GM19452 (cell line): ENCODE measurements around the gene PITPNB.

Experiments used
- ATAC-seq: cut with Tn5 transposase; IDR thresholded peaks from one replicate; pipeline ENCODE4 v1.9.1; 2021; ENCODE audit not compliant: unreplicated experiment

Gene PITPNB

GRCh38 chr22:27835446-27835845 is 83.6 kb downstream of the PITPNB start:
- ATAC-seq, result no peak

DNA sequence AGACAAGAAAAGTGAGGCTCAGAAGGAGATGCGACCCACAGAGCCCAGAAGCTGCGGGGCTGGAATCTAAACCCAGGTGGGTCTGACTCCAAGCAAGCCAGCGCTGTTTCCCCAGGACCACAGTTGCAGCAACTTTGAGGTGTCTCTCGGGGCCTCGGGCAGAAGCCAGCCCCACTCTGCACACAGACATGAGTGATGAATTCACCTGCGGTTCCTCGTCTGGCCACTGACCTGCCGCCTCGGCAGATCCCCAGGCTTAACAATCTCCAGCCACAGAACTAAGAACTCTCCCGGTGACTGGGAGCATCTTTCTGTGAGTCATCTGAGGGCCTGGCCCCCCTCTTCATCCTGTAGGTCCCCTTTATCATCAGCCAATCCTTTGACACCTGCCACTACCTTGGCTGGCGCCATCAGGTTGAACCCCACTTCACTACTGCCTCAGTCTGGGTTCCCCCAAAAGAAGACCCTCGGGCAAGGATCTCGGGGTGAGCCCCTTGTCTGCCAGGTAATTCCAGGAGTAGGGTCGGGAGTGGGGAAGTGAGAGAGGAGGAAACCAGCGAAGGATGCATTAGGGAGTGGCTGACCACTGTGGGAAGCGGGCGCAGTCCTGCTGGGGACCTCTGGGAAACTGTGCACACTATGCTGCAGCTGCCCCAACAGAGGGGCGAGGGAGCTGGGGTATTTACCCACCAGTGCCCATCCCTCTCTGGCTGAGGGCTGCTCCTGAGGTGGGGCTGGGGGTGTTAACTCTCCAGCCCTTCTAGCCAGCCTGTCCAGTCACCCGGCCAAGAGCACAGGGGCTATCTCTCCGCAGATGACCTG is 84.5 kb downstream of the PITPNB start:
- ATAC-seq, result no peak

GRCh38 chr22:27833803-27834202 is 85.3 kb downstream of the PITPNB start:
- no peak for ATAC-seq

DNA sequence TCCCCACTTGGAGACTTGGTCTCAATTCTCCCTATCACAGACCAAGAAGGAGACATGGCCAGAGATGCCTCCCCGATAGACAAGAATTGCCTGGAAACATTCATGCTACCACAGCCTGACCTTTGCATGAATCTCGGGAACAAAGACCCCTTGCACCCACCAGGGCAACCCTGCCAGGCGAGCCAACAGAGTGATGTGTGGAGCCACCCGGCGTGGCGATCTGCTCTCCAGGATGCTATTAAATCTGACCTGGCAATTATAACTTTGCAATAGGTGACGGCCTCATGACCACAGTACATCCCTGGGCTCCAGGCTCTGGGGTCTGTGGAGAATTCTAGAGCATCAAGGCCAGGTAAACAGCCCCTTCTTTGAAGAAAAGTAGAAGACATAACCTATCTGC is 86.5 kb downstream of the PITPNB start:
- no peak for ATAC-seq

GRCh38 chr22:27829620-27830019 is 89.4 kb downstream of the PITPNB start:
- no peak for ATAC-seq

- ATAC-seq, result no peak
These were observed 91.2 kb downstream of the PITPNB start for GRCh38 chr22:27827604-27828587.

- ATAC-seq, result no peak
These were observed 93.9 kb downstream of the PITPNB start for GRCh38 chr22:27825174-27825573.

- ATAC-seq, result no peak
These were observed 95.8 kb downstream of the PITPNB start for GRCh38 chr22:27823221-27823620.

- ATAC-seq, result no peak
These were observed 97.9 kb downstream of the PITPNB start for GRCh38 chr22:27820896-27821866.

GRCh38 chr22:27816552-27816951 is 102.5 kb downstream of the PITPNB start:
- ATAC-seq, result no peak

DNA sequence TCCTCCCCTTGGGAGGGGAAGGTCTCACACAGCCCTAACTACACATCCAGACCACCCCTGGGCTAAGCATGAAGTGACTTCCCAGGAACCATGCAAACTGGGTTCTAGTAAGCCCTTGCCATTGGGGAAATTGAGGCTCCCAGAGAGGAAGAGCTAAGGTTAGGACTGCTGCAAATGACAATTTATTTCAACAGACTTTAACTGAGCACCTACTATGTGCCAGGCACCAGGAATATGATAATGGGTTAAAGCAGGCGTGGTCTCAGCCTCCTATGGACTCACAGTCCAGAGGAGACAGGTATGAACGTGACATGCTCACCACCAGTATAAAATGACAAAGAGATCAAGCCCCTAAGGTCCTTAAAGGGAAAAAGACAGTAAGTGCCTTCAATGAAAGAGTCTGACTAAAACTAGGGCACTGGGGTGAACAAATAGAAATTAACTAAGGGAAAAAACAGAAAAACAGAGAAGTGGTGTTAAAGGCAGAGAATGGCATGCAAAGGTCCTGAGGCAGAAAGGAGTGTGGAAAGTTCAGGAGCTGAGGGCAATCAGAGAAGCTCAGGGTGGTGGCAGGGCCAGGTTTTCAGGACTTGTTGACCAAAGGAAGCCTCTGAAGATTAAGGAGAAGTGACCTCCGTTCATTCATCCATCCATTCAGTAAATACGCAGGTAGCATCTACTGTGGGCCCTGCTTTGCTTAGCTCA is 103.1 kb downstream of the PITPNB start:
- ATAC-seq, result no peak

GRCh38 chr22:27814993-27815392 is 104.1 kb downstream of the PITPNB start:
- no peak for ATAC-seq

DNA sequence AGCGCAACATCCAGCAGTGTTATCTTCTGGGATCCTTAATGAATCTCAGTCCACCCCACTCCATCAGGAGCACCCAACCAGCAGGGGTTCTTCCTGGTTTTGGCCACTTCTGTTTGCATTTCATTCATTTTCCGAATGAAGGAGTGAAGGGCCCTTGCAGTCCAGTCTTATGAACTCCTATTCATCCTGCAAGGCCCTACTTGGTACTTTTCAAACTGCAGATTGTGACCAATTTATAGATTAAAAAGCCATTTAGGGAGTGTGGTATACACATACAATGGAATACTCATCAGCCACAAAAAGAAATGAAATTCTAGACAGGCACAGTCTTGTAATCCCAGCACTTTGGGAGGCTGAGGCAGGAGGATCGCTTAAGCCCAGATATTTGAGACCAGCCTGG is 107.3 kb downstream of the PITPNB start:
- no peak for ATAC-seq

DNA sequence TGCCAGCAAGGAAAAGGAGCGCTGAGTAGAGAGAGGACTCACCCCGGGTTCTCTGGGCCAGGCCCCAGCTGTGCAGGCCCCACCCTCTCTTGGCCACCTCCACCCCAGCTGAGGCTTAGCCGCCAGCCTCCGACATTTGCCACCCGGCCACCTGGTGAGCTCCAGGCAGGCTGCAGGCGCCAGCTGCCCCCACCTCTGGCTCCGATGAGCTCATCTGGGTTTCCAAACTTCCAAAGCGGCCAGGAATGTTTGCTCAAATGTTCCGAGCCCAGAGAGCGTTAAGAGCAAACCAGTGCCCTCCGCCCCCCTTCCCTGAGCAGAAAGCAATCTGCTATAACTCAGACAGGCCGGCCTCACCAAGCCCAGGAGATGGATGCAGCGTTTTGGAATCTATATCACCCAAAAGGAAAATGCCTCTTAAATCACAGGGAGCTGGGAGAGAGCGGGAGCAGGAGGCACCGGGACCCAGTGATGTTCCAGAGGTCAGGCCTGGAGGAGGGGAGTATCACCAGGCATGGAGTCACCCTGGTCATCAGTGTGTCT is 108.4 kb downstream of the PITPNB start:
- no peak for ATAC-seq

DNA sequence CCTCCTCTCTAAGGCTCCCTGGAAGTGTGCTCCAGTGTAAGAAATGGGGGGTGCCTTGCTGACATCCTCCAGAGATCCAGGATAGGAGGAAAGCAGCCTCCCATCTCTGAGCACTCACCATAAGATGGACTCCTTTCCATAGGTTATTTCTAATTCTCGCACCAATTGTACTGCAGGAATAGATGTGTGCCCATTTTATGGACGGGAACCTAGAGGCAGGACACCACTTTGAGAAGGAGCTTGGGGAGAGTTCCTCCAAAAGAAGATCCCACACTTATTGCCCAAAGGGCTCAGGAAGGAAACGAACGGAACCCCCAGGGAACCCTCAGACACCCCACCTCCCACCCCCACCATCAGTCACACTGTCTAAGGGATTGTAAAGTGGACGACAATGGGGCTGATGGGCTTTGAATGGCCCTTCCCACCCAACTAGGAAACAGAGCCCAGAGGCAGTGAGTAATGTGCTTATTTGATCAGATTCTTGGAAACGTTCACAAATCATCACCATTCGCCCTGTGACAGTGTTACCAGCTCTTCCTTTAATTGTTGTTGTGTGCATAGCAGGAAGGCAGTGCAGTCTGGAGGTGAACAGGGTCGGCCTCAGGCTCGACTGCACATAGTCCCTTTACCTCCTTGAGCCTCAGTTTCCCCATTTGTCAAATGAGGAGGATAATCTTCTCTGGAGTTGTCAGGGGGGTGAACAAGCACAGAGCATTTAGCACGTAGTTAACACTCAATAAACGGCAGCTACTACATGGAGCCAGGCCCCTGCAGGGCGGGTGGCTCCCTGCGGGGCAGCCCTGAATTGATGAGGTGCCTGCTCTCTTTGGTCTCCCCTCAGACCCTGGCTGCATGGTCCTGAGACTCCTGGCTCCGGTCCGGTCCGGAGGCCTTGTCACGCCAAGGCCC is 109.1 kb downstream of the PITPNB start:
- ATAC-seq, result no peak

GRCh38 chr22:27809226-27809603 is 109.8 kb downstream of the PITPNB start:
- no peak for ATAC-seq

- ATAC-seq, result no peak
These were observed 110.4 kb downstream of the PITPNB start for GRCh38 chr22:27808451-27809225.

DNA sequence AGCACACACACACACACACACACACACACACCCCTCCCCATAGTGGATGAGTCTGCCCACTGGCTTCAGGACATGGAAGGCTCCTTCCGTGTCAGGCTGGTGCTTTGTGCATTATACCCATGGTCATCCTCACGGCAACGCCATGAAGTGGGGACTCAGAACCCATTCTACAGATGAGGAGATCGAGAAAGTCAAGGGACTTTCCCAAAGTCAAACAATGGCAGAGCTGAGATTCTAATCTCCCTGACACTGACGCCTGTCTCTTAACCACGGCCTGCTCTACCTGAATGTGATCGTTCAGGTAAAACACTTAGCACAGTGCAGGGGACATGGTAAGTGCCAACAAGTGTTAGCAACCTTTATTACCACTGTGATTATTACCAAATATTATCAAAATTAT is 113.2 kb downstream of the PITPNB start:
- no peak for ATAC-seq
